Smooth muscle cell (in vitro differentiated cells): ENCODE results near the gene ATP6V0B. TPM values are rescaled to one million over a fixed set of nuclear protein-coding genes. Genes with fewer than 3 reads are reported as not detected.

Experiments
- DNase-seq: peaks from one replicate; lab custom pipeline; 2025; ENCODE audit not compliant: unreplicated experiment; lab: John Stamatoyannopoulos, UW
- H2AFZ ChIP-seq: fragments of 200-600 bp; sonication (generic); 2 replicates; pipeline ENCODE4 v1.6.0; 2016; ENCODE audit warnings: antibody characterized with exemption, low read depth, mild to moderate bottlenecking
- H3F3A ChIP-seq: fragments of 200-600 bp; sonication (generic); 2 replicates; pipeline ENCODE4 v1.6.0; 2017; ENCODE audit warnings: antibody characterized with exemption, low read depth
- H3K27ac ChIP-seq: fragments of 200-600 bp; sonication (generic); 2 replicates; pipeline ENCODE4 v1.5.1; 2016; ENCODE audit warnings: low read depth, mild to moderate bottlenecking
- H3K27me3 ChIP-seq: fragments of 200-600 bp; sonication (generic); 2 replicates; pipeline ENCODE4 v1.6.1; 2016; ENCODE audit warnings: low read depth, mild to moderate bottlenecking
- H3K36me3 ChIP-seq: fragments of 200-600 bp; sonication (generic); 2 replicates; pipeline ENCODE4 v1.5.1; 2016; ENCODE audit warnings: low read depth
- H3K4me1 ChIP-seq: fragments of 200-600 bp; sonication (generic); 2 replicates; pipeline ENCODE4 v1.5.1; 2016; ENCODE audit warnings: low read depth
- H3K4me2 ChIP-seq: fragments of 200-600 bp; sonication (generic); 2 replicates; pipeline ENCODE4 v1.6.0; 2016; ENCODE audit warnings: mild to moderate bottlenecking
- H3K4me3 ChIP-seq: fragments of 200-600 bp; sonication (generic); 2 replicates; pipeline ENCODE4 v1.5.1; 2016; ENCODE audit warnings: mild to moderate bottlenecking
- H3K79me2 ChIP-seq: fragments of 200-600 bp; sonication (generic); 2 replicates; pipeline ENCODE4 v1.6.0; 2016; ENCODE audit warnings: low read depth, mild to moderate bottlenecking
- H3K9ac ChIP-seq: fragments of 200-600 bp; sonication (generic); 2 replicates; pipeline ENCODE4 v1.6.0; 2016; ENCODE audit warnings: low read depth
- H3K9me3 ChIP-seq: fragments of 200-600 bp; sonication (generic); replicated peaks from 2 replicates; pipeline ENCODE4 v1.5.1; 2016; ENCODE audit warnings: low read depth
- H4K20me1 ChIP-seq: fragments of 200-600 bp; sonication (generic); 2 replicates; pipeline ENCODE4 v1.6.0; 2016; ENCODE audit warnings: low read depth
- WGBS: methylation state at CpG from one replicate; pipeline ENCODE4 v1.1.7; 2016; ENCODE audit warnings: low lambda C conversion rate; 5-methylcytosine and 5-hydroxymethylcytosine counted together
- polyA plus RNA-seq: library from polyadenylated mRNA; unstranded; fragments of >200 nt; fragmentation: Nextera tagmentation; extraction: Ambion mirVana; gene quantifications from 2 replicates; pipeline ENCODE4 v1.2.1, GENCODE V29; 2016
- total RNA-seq: library from RNA; depleted of rRNA; stranded (reverse); fragments of >200 nt; gene quantifications from 2 replicates; pipeline ENCODE4 v1.2.3, GENCODE V29; 2014
- TF ChIP-seq, protein P1 (sequence below): fragments of 200-600 bp; sonication (generic); IDR thresholded peaks from 2 replicates; pipeline ENCODE4 v1.5.1; 2017; ENCODE audit warnings: borderline replicate concordance, mild to moderate bottlenecking, antibody characterized with exemption; ENCODE audit not compliant: insufficient read depth, poor library complexity, severe bottlenecking

ATP6V0B gene
- total and polyA plus RNA-seq, 2 experiments from 2014 or later: 106 to 203 TPM

DNA sequence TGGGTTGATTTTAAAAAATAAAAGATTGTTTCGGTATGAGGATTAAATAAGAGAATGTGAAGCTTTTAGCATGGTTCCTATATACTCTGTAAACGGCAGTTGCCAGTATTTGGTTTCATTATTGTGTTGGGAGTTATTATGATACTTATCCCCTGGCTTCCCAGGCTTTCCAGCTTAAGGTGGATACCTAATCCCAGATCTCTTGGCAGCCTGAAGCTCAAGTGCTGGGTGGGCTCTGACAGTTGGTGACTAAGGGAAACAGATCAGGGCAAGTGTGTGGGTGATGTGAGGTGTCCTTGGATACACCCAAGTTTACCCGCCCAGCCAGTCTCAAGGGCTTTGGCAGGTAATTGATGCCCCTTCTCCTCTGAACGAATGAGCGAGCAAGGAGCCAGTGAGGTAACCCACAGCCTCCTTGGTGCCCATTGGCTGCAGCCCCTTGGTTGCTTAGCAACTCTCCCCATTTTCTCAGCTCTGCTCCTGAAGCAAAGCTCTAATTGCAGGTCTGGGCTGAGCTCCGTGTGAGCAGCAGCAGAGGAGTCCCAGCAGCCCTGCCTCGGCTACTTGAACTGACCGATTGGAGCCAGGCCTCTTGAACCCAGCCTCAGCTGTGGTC lies 21.9 kb upstream of the ATP6V0B start:
- no peaks in the 10 kb centered on the region for H3K36me3 ChIP-seq
- H3K27ac ChIP-seq: no peak overlapping the region
- peaks cover 1% of the 10 kb centered on the region for H3K4me1 ChIP-seq
- WGBS: 71% methylated on average over 8 of the region's 8 CpGs
- H2AFZ ChIP-seq: no peak overlapping the region
- no peaks in the 10 kb centered on the region for H3F3A ChIP-seq
- H3K79me2 ChIP-seq: peaks cover 16% of the 10 kb centered on the region
- no peak overlapping the region for H3K4me2 ChIP-seq
- DNase-seq: no peak
- H3K9ac ChIP-seq: no peak overlapping the region
- H3K27me3 ChIP-seq: no peaks in the 10 kb centered on the region
- peaks cover 49% of the 10 kb centered on the region for H4K20me1 ChIP-seq
- no peak overlapping the region for H3K4me3 ChIP-seq
- no peaks in the 10 kb centered on the region for H3K9me3 ChIP-seq
- TF ChIP-seq, protein P1, sequence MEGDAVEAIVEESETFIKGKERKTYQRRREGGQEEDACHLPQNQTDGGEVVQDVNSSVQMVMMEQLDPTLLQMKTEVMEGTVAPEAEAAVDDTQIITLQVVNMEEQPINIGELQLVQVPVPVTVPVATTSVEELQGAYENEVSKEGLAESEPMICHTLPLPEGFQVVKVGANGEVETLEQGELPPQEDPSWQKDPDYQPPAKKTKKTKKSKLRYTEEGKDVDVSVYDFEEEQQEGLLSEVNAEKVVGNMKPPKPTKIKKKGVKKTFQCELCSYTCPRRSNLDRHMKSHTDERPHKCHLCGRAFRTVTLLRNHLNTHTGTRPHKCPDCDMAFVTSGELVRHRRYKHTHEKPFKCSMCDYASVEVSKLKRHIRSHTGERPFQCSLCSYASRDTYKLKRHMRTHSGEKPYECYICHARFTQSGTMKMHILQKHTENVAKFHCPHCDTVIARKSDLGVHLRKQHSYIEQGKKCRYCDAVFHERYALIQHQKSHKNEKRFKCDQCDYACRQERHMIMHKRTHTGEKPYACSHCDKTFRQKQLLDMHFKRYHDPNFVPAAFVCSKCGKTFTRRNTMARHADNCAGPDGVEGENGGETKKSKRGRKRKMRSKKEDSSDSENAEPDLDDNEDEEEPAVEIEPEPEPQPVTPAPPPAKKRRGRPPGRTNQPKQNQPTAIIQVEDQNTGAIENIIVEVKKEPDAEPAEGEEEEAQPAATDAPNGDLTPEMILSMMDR: no peak

DNA sequence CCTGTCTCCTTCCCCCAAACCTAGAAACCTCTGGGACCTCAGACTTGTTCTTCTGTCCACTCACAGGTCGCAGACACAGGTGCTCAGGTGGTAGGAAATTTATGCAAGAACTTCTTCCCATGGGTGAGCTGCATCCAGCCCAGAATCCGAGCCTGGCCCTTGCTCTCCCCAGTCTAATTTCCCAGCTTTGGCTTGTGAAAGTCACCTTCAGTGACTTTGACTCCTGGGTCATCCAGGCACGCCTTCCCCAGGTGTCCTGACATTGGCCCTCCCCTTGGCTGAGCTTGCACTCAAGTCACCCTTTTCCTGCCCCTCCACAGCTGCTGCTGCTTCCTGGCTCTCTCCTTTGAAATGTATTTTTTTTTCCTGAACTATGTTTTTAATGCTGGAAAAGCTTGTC lies 21.4 kb upstream of the ATP6V0B start:
- H4K20me1 ChIP-seq: peaks cover 45% of the 10 kb centered on the region
- H3K9ac ChIP-seq: no peak overlapping the region
- no peak overlapping the region for H2AFZ ChIP-seq
- no peak overlapping the region for H3K4me2 ChIP-seq
- no peak for DNase-seq
- no peaks in the 10 kb centered on the region for H3K27me3 ChIP-seq
- no peak overlapping the region for H3K4me3 ChIP-seq
- no peaks in the 10 kb centered on the region for H3F3A ChIP-seq
- 89% methylated on average over 3 of the region's 3 CpGs for WGBS
- H3K9me3 ChIP-seq: no peaks in the 10 kb centered on the region
- no peaks in the 10 kb centered on the region for H3K36me3 ChIP-seq
- TF ChIP-seq, protein P1: no peak
- peaks cover 10% of the 10 kb centered on the region for H3K79me2 ChIP-seq
- H3K4me1 ChIP-seq: no peaks in the 10 kb centered on the region
- H3K27ac ChIP-seq: no peak overlapping the region

DNA sequence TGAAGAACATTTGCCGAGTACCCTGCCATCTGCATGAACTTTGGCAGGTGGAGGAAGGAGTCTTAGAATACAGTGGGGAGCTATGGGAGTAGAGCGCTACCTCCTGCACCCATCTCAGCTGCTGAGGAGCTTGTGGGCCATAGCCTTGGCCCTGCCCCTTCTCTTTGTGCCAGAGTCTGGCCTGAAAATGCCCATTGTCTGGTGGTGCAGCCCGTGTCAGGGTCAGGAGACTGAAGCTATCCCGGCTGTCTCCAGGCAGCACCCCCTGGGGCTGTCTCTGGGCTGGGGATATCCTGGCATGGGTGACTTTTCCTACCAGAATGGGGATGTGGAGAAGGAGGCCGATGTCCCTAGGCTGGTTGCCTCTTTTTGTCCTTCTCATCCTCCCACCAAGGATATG lies 20.7 kb upstream of the ATP6V0B start:
- Histone ChIP-seq H3K27me3 (no peaks in the 10 kb centered on the region), H3F3A (no peaks in the 10 kb centered on the region), H3K9ac (no peak overlapping the region), H3K36me3 (no peaks in the 10 kb centered on the region), H3K4me1 (no peaks in the 10 kb centered on the region), H3K4me2 (no peak overlapping the region), H3K79me2 (peaks cover 5% of the 10 kb centered on the region), H3K4me3 (no peak overlapping the region), H3K27ac (no peak overlapping the region), H2AFZ (no peak overlapping the region), H4K20me1 (peaks cover 44% of the 10 kb centered on the region), H3K9me3 (no peaks in the 10 kb centered on the region)
- 94% methylated on average over 5 of the region's 5 CpGs for WGBS
- TF ChIP-seq, protein P1: no peak
- no peak for DNase-seq

DNA sequence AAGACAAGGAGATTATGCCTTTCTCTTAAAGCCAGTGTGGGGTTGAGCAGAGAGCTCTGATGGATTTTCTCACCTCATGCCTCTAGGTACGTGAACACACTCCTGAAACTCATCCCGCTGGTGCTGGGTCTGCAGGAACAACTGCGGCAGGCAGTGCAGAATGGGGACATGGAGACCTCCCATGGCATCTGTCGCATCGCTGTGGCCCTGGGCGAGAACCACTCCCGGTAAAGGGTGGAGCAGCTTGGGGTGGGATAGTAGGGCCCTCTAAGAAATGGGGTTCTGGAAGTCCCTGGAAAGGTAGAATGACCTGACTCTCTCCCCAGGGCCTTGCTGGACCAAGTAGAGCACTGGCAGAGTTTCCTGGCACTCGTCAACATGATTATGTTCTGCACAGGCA lies 18.5 kb upstream of the ATP6V0B start:
- H2AFZ ChIP-seq: no peak overlapping the region
- no peaks in the 10 kb centered on the region for H3K4me1 ChIP-seq
- TF ChIP-seq, protein P1: no peak
- H3K27me3 ChIP-seq: no peaks in the 10 kb centered on the region
- no peaks in the 10 kb centered on the region for H3K79me2 ChIP-seq
- no peak overlapping the region for H3K9ac ChIP-seq
- H3K36me3 ChIP-seq: no peaks in the 10 kb centered on the region
- H3F3A ChIP-seq: no peaks in the 10 kb centered on the region
- no peak overlapping the region for H3K4me3 ChIP-seq
- no peaks in the 10 kb centered on the region for H3K9me3 ChIP-seq
- no peak overlapping the region for H3K27ac ChIP-seq
- H4K20me1 ChIP-seq: peaks cover 43% of the 10 kb centered on the region
- 94% methylated on average over 8 of the region's 8 CpGs for WGBS
- no peak for DNase-seq
- no peak overlapping the region for H3K4me2 ChIP-seq
